Stimulated activated CD8-positive, alpha-beta memory T cell treated with anti-CD3 and anti-CD28 coated beads, Interleukin-7, amount 100 ng/mL, for 1 hour (primary cell): Measurements from ENCODE around the gene GALNT10.

Source experiments
- DNase-seq, 2 donors: peaks; one replicate each; pipeline ENCODE4 v3.0.0-alpha.2; 2020; ENCODE audit warnings: low read depth in 2 of 2

Gene GALNT10

DNA sequence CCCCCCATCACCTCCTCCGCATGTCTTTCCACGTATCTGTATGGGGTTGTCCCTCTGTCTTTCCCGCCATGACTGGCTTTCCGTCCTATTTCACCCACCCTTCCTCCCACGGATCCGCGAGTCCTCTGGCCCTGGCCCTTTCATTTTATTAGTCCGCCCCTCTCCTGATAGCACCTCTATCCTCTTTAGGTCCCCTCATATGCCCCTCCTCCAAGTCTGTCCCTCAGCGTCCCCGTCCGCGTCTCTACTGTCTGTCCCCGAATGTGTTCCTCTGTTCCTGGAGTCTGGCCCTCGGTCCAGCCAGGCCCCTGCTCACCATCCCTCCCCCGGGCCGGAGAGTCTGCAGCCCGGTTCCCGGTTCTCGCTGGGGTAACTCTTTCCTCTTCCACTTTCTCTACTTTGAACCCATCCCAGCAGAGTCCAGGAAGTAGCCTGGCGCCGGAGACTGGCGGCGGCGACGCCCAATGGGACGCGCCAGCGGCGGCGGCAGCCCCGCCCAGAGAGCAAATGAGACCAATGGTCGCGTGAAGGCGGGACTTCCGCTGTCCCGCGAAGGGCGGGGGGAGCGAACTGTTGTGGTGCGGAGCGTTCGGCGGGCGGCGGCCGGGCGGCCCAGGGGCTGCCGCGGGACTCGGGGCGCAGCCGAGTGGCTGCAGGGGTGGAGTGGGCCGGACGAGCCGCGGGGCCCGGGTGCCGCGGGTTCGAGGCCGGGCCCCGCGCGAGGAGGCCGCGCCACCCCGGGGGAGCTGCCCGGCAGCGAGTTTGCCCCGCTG, 255.1 kb downstream of the GALNT10 start, which contains the start of gene SAP30L:
Gene SAP30L (plus strand): TSS at position 576 of the 773 bp plus-strand sequence. CDS start 608 bp downstream, outside the sequence.
- DNase-seq: peak; percentile 89 to 92

DNA sequence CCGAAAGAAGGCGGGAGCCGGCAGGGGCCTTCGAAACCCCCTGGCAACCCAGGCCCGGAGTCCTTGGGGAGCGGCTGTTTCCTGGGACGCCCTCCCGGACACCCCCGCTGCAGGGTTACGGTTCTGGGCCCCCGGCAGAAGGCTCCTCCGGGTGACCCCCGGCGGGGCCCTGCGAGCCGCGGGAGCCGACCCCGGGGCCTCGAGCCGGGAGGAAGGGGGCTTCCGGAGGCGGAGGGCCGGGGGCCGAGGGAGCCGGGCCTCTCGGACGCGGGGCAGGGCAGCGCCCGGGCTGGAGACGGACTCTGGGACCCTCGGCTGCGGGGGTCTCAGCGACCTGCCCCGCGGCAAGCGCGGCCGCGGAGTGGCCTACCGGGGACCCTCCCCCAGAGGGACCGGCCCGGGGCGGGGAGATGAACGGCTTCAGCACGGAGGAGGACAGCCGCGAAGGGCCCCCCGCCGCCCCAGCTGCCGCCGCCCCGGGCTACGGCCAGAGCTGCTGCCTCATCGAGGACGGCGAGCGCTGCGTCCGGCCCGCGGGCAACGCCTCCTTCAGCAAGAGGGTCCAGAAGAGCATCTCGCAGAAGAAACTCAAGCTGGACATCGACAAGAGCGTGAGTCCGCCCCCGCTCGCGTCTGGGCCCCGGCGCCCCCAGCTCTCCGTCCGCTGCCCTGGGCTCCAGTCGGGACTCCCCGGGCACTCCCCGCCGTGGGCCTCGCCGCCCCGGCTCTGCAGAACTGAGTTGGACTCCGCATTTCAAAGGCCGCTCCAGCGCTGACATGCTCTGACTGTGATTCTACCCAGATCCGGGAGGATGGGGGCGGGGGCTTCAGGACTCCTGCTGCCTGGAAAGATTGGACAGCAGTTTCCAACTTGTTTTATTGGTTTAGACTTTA, 255.9 kb downstream of the GALNT10 start:
- peak in 1 of 2 donors; percentile 19 for DNase-seq

DNA sequence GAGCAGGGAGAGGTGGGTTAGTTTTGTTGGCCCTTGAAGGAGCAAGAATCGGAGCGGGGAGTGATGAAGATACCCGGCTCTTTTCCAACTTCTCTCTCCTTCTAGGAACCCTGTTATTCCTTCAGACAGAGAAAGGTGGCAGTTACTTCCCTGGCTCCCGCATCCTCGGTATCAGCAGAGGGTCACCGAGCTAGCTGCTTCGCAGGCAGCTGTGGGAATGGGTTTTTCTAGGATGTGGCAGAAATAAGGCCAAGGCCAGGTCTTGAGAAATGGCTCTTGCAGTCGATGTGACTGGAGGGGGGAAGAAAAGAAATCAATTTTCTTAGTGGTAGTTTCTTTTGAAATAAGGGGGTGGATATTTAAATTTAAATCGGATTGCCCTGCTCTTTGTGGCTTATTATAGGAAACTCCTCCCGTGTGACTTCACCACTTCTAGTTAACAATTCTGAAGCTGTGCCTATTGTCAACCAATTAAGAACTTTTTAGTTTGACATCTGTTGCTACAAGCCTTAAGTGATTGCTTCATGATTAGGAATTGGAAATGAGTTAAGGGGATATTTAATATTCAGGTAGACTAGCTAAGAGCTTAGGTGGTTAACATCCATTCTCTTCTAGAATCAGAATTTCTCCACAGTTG, 256.7 kb downstream of the GALNT10 start:
- no peak for DNase-seq

DNA sequence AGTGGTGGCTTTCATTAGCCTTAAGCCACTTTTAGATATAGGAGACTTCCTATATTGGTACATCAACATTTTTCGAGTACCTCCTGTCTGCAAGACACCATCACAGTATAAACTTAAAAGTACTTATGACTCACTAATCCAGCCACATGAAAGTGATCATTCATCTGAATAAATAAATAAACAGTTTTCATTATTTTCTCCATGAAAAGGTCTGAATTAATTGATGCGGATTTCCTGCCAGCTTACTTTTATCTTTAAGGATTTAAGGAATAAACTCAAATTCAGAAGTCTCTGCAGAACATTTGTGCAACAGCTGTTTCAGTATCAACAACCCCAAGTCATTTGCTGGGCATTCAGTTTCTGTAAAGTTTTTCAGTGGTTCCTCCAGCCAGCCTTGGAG, 259.3 kb downstream of the GALNT10 start:
- DNase-seq: no peak

DNA sequence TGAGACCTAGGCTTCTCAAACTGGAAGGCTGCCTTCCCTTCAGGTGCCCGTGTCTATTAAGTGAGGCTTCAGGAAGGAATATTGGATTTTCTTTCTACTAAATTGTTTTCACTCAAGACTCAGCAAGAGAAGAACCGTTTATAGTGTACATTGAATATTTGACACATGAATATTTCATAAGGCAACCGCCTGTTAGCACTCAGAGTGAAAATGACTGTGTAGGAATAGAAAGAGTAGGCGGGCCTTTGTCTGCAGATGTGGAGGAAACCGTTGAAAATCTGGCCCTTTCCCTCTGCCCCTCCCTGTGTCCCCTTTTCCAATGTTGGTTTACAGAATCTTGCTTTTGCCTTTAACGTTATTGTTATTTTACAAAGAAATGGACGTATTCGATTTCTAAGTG, 261.4 kb downstream of the GALNT10 start:
- DNase-seq: no peak

DNA sequence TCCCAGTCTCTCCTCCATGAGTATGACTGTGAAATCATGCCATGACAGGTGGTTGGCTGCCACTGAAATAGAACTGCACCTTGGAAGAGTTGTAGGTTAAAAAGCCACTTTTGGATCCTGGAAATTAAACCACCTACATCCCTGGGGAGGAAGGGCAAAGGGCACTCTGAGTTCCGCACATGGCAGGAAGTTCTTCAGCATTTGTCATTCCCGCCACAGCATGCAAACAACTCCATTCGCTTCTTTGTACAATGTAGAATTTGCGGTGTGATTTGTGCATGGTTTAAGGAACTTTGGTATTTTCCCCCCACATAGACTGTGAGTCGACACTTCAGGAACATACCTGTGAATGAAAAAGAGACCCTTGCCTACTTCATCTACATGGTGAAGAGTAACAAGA, 265.1 kb downstream of the GALNT10 start:
- DNase-seq: no peak

DNA sequence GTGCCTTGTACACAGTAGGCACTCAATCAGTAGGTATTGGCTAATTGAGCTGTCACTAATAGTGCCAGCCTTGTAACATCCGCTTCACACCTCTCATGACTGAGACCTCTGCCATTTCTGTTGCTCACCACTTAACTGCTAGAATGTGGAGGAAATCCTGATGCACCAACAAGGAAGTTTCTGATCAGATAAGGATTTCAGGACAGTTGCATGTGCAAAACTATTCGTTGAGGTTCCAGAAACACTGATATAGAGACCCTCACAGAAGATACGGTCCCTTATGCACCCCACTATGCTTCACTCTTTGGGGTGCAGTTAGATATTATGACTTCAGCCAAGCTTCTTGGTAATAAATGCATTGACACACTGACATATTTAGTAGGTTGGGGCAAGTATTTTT, 266.0 kb downstream of the GALNT10 start:
- DNase-seq: no peak

DNA sequence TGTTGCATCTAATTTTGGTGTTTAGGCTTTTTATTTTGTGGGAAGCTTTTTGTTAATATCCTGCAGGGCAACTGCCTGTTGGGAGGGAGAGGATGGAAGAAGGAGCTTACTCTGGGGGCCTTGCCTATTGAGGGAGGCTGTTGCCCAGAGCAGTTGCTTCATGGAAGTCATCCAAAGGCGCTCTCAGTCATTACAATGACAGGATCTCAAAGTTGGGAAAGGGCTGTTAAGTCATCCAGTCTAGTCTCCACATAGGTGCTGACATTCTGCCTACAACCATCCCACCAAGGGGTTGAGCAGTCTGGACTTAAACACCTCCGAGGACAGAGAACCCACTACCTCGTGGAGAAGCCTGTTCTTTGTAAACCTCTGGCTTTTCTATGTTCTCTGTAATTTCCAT, 268.5 kb downstream of the GALNT10 start:
- no peak for DNase-seq

DNA sequence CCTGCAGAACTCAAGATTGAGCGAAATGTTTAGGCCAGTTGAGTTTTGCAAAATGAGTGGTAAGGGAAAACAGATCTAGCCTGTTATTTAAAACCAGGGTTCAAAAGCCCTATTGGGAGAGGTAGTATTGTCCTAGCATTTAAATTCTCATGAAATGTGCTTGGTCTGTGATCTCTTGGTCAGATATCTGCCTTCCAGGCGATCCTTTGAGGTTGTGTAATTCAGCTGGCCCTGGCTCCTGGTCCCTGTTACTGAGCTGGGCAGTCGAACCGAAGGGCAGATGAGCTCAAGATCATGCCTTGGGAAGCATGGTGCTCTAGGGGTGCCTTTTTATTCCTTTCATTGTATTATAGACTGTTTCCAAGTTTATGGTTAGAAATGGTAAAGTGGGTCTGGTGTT, 269.6 kb downstream of the GALNT10 start:
- DNase-seq: no peak

DNA sequence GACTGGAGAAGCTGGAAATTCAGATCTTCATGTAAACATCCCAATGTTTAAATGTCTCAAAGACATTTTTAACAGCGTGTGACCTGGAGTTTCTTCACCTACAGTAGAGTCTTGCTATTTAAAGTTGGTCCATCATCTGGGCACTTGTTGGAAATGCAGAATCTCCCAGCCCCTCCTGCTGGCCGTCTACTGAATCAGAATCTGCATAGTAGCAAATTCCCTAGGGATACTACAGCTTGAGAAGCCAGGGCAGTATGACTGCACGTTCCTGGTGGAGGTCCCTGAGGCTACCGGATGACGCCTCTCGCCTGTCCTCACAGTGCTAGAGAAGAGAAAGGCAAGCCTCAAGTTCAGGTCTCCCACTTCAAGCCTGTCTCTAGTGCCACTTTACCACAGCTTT, 271.0 kb downstream of the GALNT10 start:
- DNase-seq: no peak

DNA sequence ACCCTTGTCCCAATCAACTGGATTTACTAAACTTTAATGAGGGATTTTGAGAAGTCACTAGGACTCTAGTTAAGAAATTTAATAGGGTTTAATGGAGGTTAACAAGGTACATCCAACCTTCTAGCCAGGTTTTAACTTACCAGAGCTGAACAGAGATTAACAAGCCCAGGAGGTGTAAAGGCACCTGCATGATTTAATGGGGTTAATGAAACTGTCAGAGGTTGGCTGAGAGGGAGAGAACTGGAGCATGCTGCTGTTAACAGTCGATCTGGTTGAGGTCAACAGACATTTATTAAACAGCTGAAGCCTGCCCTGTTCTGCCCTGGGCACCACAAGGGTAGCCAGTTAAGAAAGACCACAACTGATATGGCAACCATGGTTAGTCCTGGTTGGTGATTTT, 273.9 kb downstream of the GALNT10 start:
- DNase-seq: no peak

DNA sequence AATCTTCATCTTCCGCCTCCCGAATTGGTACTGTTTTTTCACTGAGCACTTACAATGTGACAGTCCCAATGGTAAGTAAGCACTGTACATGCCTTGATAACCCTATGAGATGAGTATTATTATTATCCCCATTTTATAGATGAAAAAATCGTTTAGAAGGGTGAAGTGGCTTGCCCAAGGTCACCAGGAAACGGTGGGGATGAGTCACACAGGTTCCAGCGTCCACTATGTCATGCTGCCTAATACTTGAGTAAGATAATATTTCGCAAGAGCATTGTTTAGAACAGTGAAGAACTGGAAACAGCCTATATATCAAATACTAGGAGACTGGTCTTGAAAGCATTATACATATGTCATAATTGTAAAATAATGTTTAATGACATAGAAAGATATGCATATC, 274.6 kb downstream of the GALNT10 start:
- no peak for DNase-seq

DNA sequence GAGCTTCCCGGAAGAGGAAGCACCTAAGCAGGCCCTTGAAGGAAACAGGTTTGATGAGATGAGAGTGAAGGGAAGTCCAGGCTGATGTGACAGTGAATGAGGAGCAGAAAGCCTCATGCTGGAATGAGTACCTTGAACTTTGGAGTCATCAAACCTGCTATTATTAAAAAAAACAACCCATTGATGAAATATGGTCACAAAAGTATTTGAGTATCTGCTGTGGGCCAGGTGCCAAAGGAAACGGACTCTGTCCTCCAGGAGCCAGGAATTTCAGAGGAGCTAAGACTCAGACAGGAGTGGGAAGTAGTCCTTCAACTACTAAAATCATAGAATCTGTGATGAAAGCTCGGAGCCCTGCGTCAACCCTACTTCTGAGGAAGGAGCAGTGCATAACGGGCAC, 275.6 kb downstream of the GALNT10 start:
- DNase-seq: no peak

DNA sequence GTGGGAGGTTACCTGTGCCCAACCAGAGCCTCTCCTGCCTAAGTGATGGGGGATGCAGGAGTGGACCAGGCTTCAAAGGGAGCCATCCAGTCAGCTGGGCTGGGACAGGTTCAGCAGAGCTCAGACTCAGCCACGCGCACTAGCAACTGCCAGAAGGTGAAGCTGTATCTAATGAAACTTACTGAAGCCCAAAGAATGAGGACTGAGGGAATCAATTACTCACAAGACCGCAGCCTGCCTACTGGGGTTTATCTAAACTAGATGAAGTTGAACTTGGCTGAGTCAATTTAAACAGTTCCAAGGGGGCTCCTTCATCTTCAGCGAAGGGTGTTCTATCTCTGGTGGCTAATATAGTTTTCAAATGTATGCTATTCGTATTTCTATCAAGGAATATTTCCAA, 276.1 kb downstream of the GALNT10 start:
- DNase-seq: no peak

DNA sequence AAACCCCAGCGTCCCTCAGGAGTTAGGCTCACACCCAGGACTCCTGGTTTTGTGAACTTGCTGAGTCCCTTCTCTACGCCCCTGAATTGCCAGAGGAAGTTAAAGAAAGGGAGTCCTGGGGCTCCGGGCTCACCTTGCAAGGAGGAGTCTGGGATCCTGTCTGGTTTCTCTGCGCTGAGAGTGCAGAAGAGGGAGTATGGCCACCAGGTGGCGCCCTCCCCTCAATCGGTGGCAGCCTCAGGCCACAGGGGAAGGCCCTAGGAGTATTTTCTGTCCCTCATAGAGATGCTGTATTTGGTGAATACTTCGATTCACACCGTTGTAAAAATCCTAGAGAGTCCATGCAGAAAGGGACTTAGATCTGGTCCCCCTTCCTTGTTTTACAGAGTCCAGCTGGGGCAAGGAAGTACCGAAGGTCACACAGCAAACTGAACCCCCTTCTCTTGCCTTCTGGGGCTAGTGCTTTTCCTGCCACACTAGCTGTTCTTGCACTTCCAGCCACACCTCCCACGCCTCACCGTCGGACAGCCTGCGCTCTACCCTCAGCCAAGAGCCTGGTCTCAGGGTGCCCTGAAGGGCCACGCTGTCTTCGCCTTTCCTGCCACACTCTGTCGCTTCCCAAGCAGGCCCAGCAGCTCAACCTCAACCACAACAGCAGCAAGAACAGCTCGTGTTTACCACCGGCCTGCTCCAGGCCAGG, 277.3 kb downstream of the GALNT10 start:
- peak; percentile 40 to 58 for DNase-seq

DNA sequence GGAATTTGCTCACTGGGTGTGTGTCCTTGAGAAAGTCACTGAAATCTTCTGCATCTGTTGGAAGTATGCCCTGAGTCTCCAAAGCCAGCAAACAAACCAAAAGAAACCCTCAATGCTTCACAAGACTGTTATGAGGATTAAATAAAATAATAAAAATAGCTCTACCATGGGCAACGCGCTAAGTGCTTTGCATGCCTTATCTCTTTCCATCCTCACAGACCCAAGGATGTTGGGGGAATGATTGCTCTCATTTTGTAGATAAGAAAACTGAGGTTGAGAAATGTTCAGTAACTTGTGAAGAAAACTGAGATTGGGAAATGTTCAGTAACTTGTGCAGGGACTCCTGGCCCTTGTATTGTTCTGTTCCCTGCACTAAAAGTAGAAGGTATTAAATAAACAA, 279.6 kb downstream of the GALNT10 start:
- no peak for DNase-seq
